Liver (tissue), 9 donors: Measurements from ENCODE around the gene FGF19. TPM values are rescaled to one million over a fixed set of nuclear protein-coding genes. Genes with fewer than 3 reads are reported as not detected.

ENCODE experiments used
- DNase-seq: peaks from one replicate; pipeline ENCODE4 v3.0.0-alpha.2; 2017; ENCODE audit warnings: low spot score
- H3K27ac ChIP-seq, 2 donors: one replicate each; pipeline ENCODE4 v1.7.0; 2013; ENCODE audit warnings: inconsistent platforms in 2 of 2, low read length in 2 of 2, control low read depth in 1 of 2, low read depth in 1 of 2, mild to moderate bottlenecking in 1 of 2
- H3K27me3 ChIP-seq, 4 donors: one replicate each; pipeline versions ENCODE4 v1.6.1 to v1.7.0; 2013; ENCODE audit warnings: low read length in 3 of 4, inconsistent platforms in 1 of 4, mild to moderate bottlenecking in 1 of 4, moderate library complexity in 1 of 4; ENCODE audit not compliant: control insufficient read depth in 4 of 4, insufficient read depth in 4 of 4
- H3K36me3 ChIP-seq, 4 donors: one replicate each; pipeline versions ENCODE4 v1.6.1 to v1.7.0; 2013; ENCODE audit warnings: low read length in 3 of 4, mild to moderate bottlenecking in 3 of 4, low read depth in 1 of 4, moderate library complexity in 1 of 4; ENCODE audit not compliant: control insufficient read depth in 4 of 4, insufficient read depth in 3 of 4
- H3K4me1 ChIP-seq, 4 donors: one replicate each; pipeline versions ENCODE4 v1.6.1 to v1.7.0; 2013; ENCODE audit warnings: low read length in 3 of 4, mild to moderate bottlenecking in 3 of 4, moderate library complexity in 1 of 4; ENCODE audit not compliant: control insufficient read depth in 4 of 4, insufficient read depth in 4 of 4
- H3K4me3 ChIP-seq, 3 donors: one replicate each; pipeline versions ENCODE4 v1.6.1 to v1.7.0; 2013; ENCODE audit warnings: low read length in 3 of 3, control low read depth in 1 of 3, low read depth in 1 of 3, mild to moderate bottlenecking in 1 of 3
- H3K9ac ChIP-seq, 2 donors: one replicate each; pipeline ENCODE4 v1.7.0; 2013; ENCODE audit warnings: low read length in 2 of 2, mild to moderate bottlenecking in 2 of 2, moderate library complexity in 2 of 2, control low read depth in 1 of 2, low read depth in 1 of 2
- H3K9me3 ChIP-seq, 4 donors: one replicate each; pipeline versions ENCODE4 v1.6.1 to v1.7.0; 2013; ENCODE audit warnings: low read length in 3 of 4; ENCODE audit not compliant: control insufficient read depth in 4 of 4
- FOXA1 ChIP-seq: IDR thresholded peaks from 2 replicates; pipeline ENCODE4 v1.6.1; 2016; ENCODE audit warnings: antibody characterized with exemption
- FOXA2 ChIP-seq: IDR thresholded peaks from 2 replicates; pipeline ENCODE4 v1.6.1; 2016; ENCODE audit warnings: antibody characterized with exemption
- GABPA ChIP-seq, 2 donors: IDR thresholded peaks in 1 of 2; conservative IDR thresholded peaks in 1 of 2; 2 replicates each; pipeline ENCODE4 v1.6.1; 2016; ENCODE audit warnings: antibody characterized with exemption in 2 of 2, mild to moderate bottlenecking in 1 of 2, moderate library complexity in 1 of 2
- HNF4G ChIP-seq: IDR thresholded peaks from 2 replicates; pipeline ENCODE4 v1.6.1; 2016; ENCODE audit warnings: antibody characterized with exemption
- JUND ChIP-seq, 2 donors: IDR thresholded peaks; 2 replicates each; pipeline ENCODE4 v1.6.1; 2016; ENCODE audit warnings: antibody characterized with exemption in 2 of 2
- MAX ChIP-seq: IDR thresholded peaks from 2 replicates; pipeline ENCODE4 v1.6.1; 2016; ENCODE audit warnings: antibody characterized with exemption
- NR2F2 ChIP-seq: IDR thresholded peaks from 2 replicates; pipeline ENCODE4 v1.6.1; 2016; ENCODE audit warnings: antibody characterized with exemption
- RAD21 ChIP-seq, 2 donors: IDR thresholded peaks; 2 replicates each; pipeline ENCODE4 v1.6.1; 2016; ENCODE audit warnings: antibody characterized with exemption in 2 of 2, mild to moderate bottlenecking in 2 of 2
- RXRA ChIP-seq, 2 donors: IDR thresholded peaks; 2 replicates each; pipeline ENCODE4 v1.6.1; 2017 to 2018; ENCODE audit warnings: antibody characterized with exemption in 2 of 2, mild to moderate bottlenecking in 1 of 2
- SP1 ChIP-seq: IDR thresholded peaks from 2 replicates; pipeline ENCODE4 v1.6.1; 2018; ENCODE audit warnings: antibody characterized with exemption, mild to moderate bottlenecking
- TAF1 ChIP-seq: conservative IDR thresholded peaks from 2 replicates; pipeline ENCODE4 v1.6.1; 2016; ENCODE audit warnings: antibody characterized with exemption, mild to moderate bottlenecking
- YY1 ChIP-seq: IDR thresholded peaks from 2 replicates; pipeline ENCODE4 v1.6.1; 2016; ENCODE audit warnings: antibody characterized with exemption, mild to moderate bottlenecking
- ZBTB33 ChIP-seq: IDR thresholded peaks from 2 replicates; pipeline ENCODE4 v1.6.1; 2016; ENCODE audit warnings: antibody characterized with exemption
- WGBS: extraction: QIAGEN DNeasy Blood & Tissue Kit; methylation state at CpG from one replicate; pipeline ENCODE4 v1.1.7; 2013; 5-methylcytosine and 5-hydroxymethylcytosine counted together
- polyA plus RNA-seq, 2 donors: library from polyadenylated mRNA; stranded (reverse) in 1 of 2; unstranded in 1 of 2; fragments of 200-250 nt in 1 of 2; fragments of >200 nt in 1 of 2; fragmentation: Nextera tagmentation in 1 of 2; extraction: Ambion mirVana in 1 of 2; gene quantifications; one replicate each; pipeline versions ENCODE4 v1.2.1 to v1.2.3, GENCODE V29; 2013 to 2015
- total RNA-seq, 2 donors: library from RNA; depleted of rRNA; stranded (reverse); fragments of >200 nt; gene quantifications; one replicate each; pipeline ENCODE4 v1.2.3, GENCODE V29; 2014
- TF ChIP-seq, protein P1 (sequence below): fragments of 150-350 bp; IDR thresholded peaks from 2 replicates; pipeline ENCODE4 v1.5.1; 2017; ENCODE audit warnings: improper control_type of control experiment, low read depth, low read length; ENCODE audit not compliant: missing input control
- TF ChIP-seq, protein P2 (sequence below): IDR thresholded peaks from 2 replicates; pipeline ENCODE4 v1.6.1; 2016; ENCODE audit warnings: antibody characterized with exemption
- donor health status: healthy.
- donor health status: healthy.
- donor health status: healthy.
- donor health status: healthy.
- donor health status: healthy.

Gene FGF19
- total and polyA plus RNA-seq, 4 donors, result 0.09 TPM; not detected in 3

DNA sequence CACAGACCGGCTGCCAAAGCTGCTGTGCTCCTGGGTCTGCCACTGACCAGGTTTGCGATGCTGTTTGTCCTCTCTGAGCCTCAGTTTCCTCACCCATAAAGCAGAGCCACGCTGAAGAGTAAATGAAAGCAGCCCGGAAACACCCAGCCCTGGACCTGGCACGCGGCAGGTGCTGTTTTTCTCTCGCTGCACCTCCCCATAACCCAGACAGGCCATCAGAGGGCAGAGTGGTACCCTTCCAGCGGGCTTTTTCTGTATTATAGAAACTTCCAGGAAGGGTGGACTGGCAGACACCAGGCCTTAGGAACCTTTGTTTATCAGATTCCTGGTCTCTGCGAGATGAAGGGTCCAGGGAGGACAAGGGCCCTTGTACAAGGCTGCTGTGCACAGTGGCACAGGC, 17.9 kb upstream of the FGF19 start:
- Histone ChIP-seq H3K27ac (no peak overlapping the region), H3K36me3 (no peaks in the 10 kb centered on the region), H3K9ac (no peak overlapping the region), H3K27me3 (peaks cover 0 to 7% (median 1%) of the 10 kb centered on the region in 4 donors), H3K4me3 (no peak overlapping the region), H3K9me3 (no peaks in the 10 kb centered on the region), H3K4me1 (no peaks in the 10 kb centered on the region)
- TF ChIP-seq MAX, result no peak
- no peak for TF ChIP-seq TAF1
- TF ChIP-seq SP1, result no peak
- TF ChIP-seq RAD21 (IDR thresholded peaks at IDR 0.05), result peak; percentile 67 to 69
- TF ChIP-seq ZBTB33, result no peak
- no peak for TF ChIP-seq GABPA (IDR thresholded peaks at IDR 0.05 in 1 of 2, conservative IDR thresholded peaks at IDR 0.05 in 1 of 2)
- TF ChIP-seq, protein P1, sequence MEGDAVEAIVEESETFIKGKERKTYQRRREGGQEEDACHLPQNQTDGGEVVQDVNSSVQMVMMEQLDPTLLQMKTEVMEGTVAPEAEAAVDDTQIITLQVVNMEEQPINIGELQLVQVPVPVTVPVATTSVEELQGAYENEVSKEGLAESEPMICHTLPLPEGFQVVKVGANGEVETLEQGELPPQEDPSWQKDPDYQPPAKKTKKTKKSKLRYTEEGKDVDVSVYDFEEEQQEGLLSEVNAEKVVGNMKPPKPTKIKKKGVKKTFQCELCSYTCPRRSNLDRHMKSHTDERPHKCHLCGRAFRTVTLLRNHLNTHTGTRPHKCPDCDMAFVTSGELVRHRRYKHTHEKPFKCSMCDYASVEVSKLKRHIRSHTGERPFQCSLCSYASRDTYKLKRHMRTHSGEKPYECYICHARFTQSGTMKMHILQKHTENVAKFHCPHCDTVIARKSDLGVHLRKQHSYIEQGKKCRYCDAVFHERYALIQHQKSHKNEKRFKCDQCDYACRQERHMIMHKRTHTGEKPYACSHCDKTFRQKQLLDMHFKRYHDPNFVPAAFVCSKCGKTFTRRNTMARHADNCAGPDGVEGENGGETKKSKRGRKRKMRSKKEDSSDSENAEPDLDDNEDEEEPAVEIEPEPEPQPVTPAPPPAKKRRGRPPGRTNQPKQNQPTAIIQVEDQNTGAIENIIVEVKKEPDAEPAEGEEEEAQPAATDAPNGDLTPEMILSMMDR, result peak; percentile 30
- WGBS, result 32% methylated on average over 9 of the region's 9 CpGs
- DNase-seq, result no peak

- peaks cover 0 to 7% (median 1%) of the 10 kb centered on the region in 4 donors for H3K27me3 ChIP-seq
- DNase-seq, result no peak
- no peaks in the 10 kb centered on the region for H3K9me3 ChIP-seq
- no peaks in the 10 kb centered on the region for H3K36me3 ChIP-seq
- no peak overlapping the region for H3K4me3 ChIP-seq
- no peak overlapping the region for H3K9ac ChIP-seq
- no peak overlapping the region for H3K27ac ChIP-seq
- WGBS, result 55% methylated on average over 14 of the region's 14 CpGs
- TF ChIP-seq HNF4G (no peak), FOXA1 (no peak), TAF1 (no peak), GABPA (IDR thresholded peaks at IDR 0.05 in 1 of 2, conservative IDR thresholded peaks at IDR 0.05 in 1 of 2) (no peak)
- no peaks in the 10 kb centered on the region for H3K4me1 ChIP-seq
Measured at GRCh38 chr11:69721106-69721505, 17.3 kb upstream of the FGF19 start.

DNA sequence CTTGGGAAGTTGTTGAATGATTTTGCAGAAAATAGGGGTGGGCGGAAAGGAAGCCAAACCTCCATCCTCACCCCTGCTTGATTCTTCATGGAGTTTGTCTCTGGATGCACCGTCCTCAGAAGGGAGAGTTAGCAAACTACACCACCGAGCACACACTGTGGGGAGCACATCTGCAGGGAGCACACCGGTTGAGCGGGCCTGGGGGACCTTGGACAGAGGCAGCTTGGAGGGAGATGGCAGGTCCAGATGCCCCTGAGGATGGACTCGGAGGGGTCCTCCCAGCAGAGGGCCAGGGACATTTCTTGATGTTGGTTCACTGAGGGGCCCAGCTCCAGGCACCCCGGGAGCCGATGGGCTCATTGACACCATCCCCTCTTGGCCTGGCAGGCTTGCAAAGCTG, 15.1 kb upstream of the FGF19 start:
- no peaks in the 10 kb centered on the region for H3K9me3 ChIP-seq
- H3K4me1 ChIP-seq, result no peaks in the 10 kb centered on the region
- WGBS, result 74% methylated on average over 8 of the region's 8 CpGs
- H3K9ac ChIP-seq, result no peak overlapping the region
- peaks cover 0 to 7% (median 1%) of the 10 kb centered on the region in 4 donors for H3K27me3 ChIP-seq
- H3K4me3 ChIP-seq, result no peak overlapping the region
- no peak overlapping the region for H3K27ac ChIP-seq
- DNase-seq, result no peak
- no peak for TF ChIP-seq JUND (IDR thresholded peaks at IDR 0.05)
- TF ChIP-seq FOXA1, result no peak
- TF ChIP-seq FOXA2, result no peak
- TF ChIP-seq, protein P2, sequence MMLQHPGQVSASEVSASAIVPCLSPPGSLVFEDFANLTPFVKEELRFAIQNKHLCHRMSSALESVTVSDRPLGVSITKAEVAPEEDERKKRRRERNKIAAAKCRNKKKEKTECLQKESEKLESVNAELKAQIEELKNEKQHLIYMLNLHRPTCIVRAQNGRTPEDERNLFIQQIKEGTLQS, result no peak
- no peak for TF ChIP-seq TAF1
- TF ChIP-seq GABPA (IDR thresholded peaks at IDR 0.05 in 1 of 2, conservative IDR thresholded peaks at IDR 0.05 in 1 of 2), result no peak
- TF ChIP-seq NR2F2, result no peak
- TF ChIP-seq RXRA (IDR thresholded peaks at IDR 0.05), result no peak
- no peak for TF ChIP-seq MAX
- TF ChIP-seq SP1, result no peak
- TF ChIP-seq YY1, result no peak
- no peak for TF ChIP-seq ZBTB33
- H3K36me3 ChIP-seq, result no peaks in the 10 kb centered on the region
